ENCODE measurements around the gene MTHFD2L. TPM values are rescaled to one million over a fixed set of nuclear protein-coding genes. Genes with fewer than 3 reads are reported as not detected.

Gene MTHFD2L
- total and polyA plus RNA-seq, 10 donors, result 7.8 to 19.7 (median 13.3) TPM

DNA sequence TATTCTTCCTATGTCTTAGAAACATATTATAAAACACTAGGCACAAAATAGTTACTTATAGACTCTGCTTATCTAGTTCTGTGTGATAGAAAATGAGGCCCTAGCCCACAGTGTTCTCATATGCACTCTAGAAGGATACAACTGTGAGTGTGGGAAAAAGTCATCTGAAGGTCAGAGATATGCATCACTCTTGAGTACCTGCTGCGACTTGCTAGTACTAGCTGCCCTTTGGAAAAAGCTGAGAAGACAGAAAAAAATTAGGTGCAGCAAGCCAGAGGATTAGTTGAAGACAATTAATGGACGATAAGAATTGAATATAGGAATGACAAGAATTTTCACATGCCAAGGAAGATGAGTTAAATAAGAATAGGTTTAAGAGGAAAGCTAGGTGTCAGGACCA, 61.3 kb downstream of the MTHFD2L start:
- no peak for TF ChIP-seq CTCF (IDR thresholded peaks at IDR 0.05 in 8 of 11, conservative IDR thresholded peaks at IDR 0.05 in 3 of 11)
- no peak for TF ChIP-seq POLR2AphosphoS5 (IDR thresholded peaks at IDR 0.05)
- TF ChIP-seq POLR2A (IDR thresholded peaks at IDR 0.05), result no peak
- DNase-seq, result no peak
- Histone ChIP-seq H3K36me3 (no peaks in the 10 kb centered on the region), H3K27ac (no peak overlapping the region), H3K4me1 (peaks cover 0 to 8% (median 0%) of the 10 kb centered on the region in 6 donors), H3K27me3 (replicated peaks in 1 of 7) (no peaks in the 10 kb centered on the region), H3K9me3 (no peaks in the 10 kb centered on the region), H3K4me3 (no peak overlapping the region)
- intact Hi-C loops (cut with DNase I; ENCODE audit: low total_unique reads), result no loop called here
- 68 to 89% (median 78%) methylated on average over 2 of the region's 2 CpGs for WGBS, 5 donors

DNA sequence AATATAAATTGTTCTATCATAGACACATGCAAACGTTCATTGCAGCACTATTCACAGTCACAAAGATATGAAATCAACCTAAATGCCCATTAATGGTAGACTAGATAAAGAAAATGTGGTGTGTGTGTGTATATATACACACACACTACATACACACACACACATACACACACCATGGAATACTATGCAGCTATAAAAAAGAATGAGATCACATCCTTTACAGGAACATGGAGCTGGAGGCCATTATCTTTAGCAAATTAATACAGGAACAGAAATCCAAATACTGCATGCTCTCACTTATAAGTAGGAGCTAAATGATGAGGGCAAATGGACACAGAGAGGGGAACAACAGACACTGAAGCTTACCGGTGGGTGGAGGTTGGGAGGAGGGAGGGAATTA, 65.2 kb downstream of the MTHFD2L start:
- Histone ChIP-seq H3K9me3 (no peaks in the 10 kb centered on the region), H3K36me3 (peaks cover 0 to 9% (median 2%) of the 10 kb centered on the region in 6 donors), H3K4me1 (peaks cover 0 to 8% (median 0%) of the 10 kb centered on the region in 6 donors), H3K4me3 (no peak overlapping the region), H3K27me3 (replicated peaks in 1 of 7) (no peaks in the 10 kb centered on the region), H3K27ac (no peak overlapping the region)
- intact Hi-C loops (cut with DNase I; ENCODE audit: low total_unique reads), result no loop called here
- TF ChIP-seq POLR2AphosphoS5 (IDR thresholded peaks at IDR 0.05) (no peak), POLR2A (IDR thresholded peaks at IDR 0.05) (no peak), CTCF (IDR thresholded peaks at IDR 0.05 in 8 of 11, conservative IDR thresholded peaks at IDR 0.05 in 3 of 11) (no peak)
- DNase-seq, result no peak
- 93 to 97% (median 94%) methylated on average over 2 of the region's 2 CpGs for WGBS, 5 donors

GRCh38 chr4:74223801-74224200, 65.9 kb downstream of the MTHFD2L start:
- Histone ChIP-seq H3K4me3 (no peak overlapping the region), H3K27ac (no peak overlapping the region), H3K9me3 (no peaks in the 10 kb centered on the region), H3K36me3 (peaks cover 0 to 9% (median 2%) of the 10 kb centered on the region in 6 donors), H3K27me3 (replicated peaks in 1 of 7) (no peaks in the 10 kb centered on the region), H3K4me1 (peaks cover 0 to 8% (median 0%) of the 10 kb centered on the region in 6 donors)
- WGBS, 5 donors, result 89 to 97% (median 95%) methylated on average over 1 of the region's 1 CpG
- no peak for DNase-seq
- TF ChIP-seq POLR2A (IDR thresholded peaks at IDR 0.05), result no peak
- no peak for TF ChIP-seq POLR2AphosphoS5 (IDR thresholded peaks at IDR 0.05)
- no peak for TF ChIP-seq CTCF (IDR thresholded peaks at IDR 0.05 in 8 of 11, conservative IDR thresholded peaks at IDR 0.05 in 3 of 11)
- intact Hi-C loops (cut with DNase I; ENCODE audit: low total_unique reads), result no loop called here

DNA sequence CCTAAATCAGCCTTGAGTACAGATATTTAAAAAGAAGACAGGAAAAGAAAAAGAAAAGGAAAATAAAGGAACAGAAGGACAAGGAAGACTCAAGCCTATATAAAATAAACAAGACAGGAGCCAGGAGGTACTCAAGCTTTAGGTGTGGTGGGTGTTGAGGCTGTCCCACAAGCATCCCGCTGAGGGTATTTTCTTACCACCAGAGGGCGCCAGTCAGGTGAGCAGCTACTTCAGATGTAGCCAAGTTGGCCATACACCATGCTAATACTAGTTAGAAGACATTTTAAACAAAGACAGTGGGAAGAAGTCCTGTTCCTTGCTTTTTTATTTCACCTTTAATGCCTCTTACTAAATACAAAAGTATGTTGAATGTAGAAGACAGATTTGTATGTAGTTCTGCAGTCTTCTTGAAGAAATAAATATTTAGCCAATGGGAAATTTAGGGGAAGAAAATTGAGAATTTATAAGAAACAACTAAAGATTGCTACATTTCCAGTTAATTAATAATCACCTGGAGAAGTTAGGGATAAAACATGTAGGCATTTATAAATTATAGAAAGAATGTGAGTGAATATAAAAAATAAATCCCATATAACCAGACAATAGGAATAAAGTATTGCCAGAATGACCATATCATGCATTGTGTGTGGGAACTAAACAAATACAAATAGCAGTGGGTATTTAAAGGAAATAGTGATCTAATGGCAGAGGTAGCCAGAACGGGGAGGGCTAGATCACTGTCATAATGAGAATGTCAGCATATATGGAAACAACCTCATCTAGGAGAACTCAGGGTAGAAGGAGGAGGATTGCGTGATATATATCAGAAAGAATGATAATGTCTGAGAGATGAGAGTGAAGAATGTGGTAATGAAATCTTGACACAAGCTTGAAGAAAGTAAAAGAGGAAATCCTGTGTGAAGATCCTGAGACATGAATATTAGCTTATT, 71.0 kb downstream of the MTHFD2L start:
- H3K9me3 ChIP-seq, result no peaks in the 10 kb centered on the region
- 42 to 47% (median 44%) methylated on average over 4 of the region's 4 CpGs for WGBS, 5 donors
- H3K36me3 ChIP-seq, result peaks cover 0 to 9% (median 2%) of the 10 kb centered on the region in 6 donors
- TF ChIP-seq CTCF (IDR thresholded peaks at IDR 0.05 in 8 of 11, conservative IDR thresholded peaks at IDR 0.05 in 3 of 11) (peak; percentile 37 to 88 (median 77)), POLR2A (IDR thresholded peaks at IDR 0.05) (no peak)
- DNase-seq, result peak; percentile 88
- peaks cover 0 to 18% (median 2%) of the 10 kb centered on the region in 6 donors for H3K4me1 ChIP-seq
- intact Hi-C loops (cut with DNase I; ENCODE audit: low total_unique reads), result loop anchor here (5.0 kb wide), 1 partner anchor 83 kb away; no protein-coding TSS in a partner anchor
- no peak overlapping the region for H3K4me3 ChIP-seq
- no peaks in the 10 kb centered on the region for H3K27me3 ChIP-seq (replicated peaks in 1 of 7)
- H3K27ac ChIP-seq, result no peak overlapping the region

Measured in spleen (tissue), 11 donors.